ENCODE data around the gene GCM1.

GRCh38 chr6:53188833-53189232 lies 40.2 kb upstream of the GCM1 start:
- TF ChIP-seq CTCF (IDR thresholded peaks at IDR 0.05) (no peak), POLR2A (IDR thresholded peaks at IDR 0.05) (no peak)

Data from uterus (tissue), 2 donors.